Right atrium auricular region (tissue), 2 donors: ENCODE measurements around the gene NCCRP1. TPM values are rescaled to one million over a fixed set of nuclear protein-coding genes. Genes with fewer than 3 reads are reported as not detected.
A peak's percentile ranks its signal among the peaks of the same experiment; 100 is the strongest.
"Not testable (repeated sequence)": the region's sequence is repeated elsewhere in the genome, so short reads cannot be mapped to it uniquely, and the experiment has no call there.

Experiments
- DNase-seq: peaks from one replicate; pipeline ENCODE4 v3.0.0-alpha.2; 2019; ENCODE audit warnings: low spot score
- H3K27ac ChIP-seq, 2 donors: fragments of 200-600 bp; sonication (generic); 1 replicate in 1 of 2; 2 replicates in 1 of 2; pipeline ENCODE4 v1.5.1; 2016 to 2019
- H3K27me3 ChIP-seq, 2 donors: fragments of 200-600 bp; sonication (generic); one replicate each; pipeline versions ENCODE4 v1.5.1 to v1.6.0; 2017 to 2019
- H3K36me3 ChIP-seq: fragments of 200-600 bp; sonication (generic); one replicate; pipeline ENCODE4 v1.5.1; 2016
- H3K4me1 ChIP-seq, 2 donors: fragments of 200-600 bp; sonication (generic); one replicate each; pipeline versions ENCODE4 v1.5.1 to v1.6.0; 2017 to 2019
- H3K4me3 ChIP-seq, 2 donors: fragments of 200-600 bp; sonication (generic); 1 replicate in 1 of 2; 2 replicates in 1 of 2; pipeline ENCODE4 v1.5.1; 2017 to 2019; ENCODE audit warnings: mild to moderate bottlenecking in 1 of 2, moderate library complexity in 1 of 2
- H3K9me3 ChIP-seq, 2 donors: fragments of 200-600 bp; sonication (generic); one replicate each; pipeline ENCODE4 v1.5.1; 2019
- total RNA-seq, 2 donors: library from RNA; depleted of rRNA; stranded (reverse); fragments of >200 nt; gene quantifications; one replicate each; pipeline ENCODE4 v1.1.0, GENCODE V29; 2016
- TF ChIP-seq, protein P1 (sequence below), 2 donors: fragments of 200-600 bp; sonication (generic); IDR thresholded peaks; one replicate each; pipeline ENCODE4 v1.5.1; 2019; ENCODE audit warnings: antibody characterized with exemption in 2 of 2

Gene NCCRP1
- total RNA-seq, 2 donors from 2014 or later: not detected

DNA sequence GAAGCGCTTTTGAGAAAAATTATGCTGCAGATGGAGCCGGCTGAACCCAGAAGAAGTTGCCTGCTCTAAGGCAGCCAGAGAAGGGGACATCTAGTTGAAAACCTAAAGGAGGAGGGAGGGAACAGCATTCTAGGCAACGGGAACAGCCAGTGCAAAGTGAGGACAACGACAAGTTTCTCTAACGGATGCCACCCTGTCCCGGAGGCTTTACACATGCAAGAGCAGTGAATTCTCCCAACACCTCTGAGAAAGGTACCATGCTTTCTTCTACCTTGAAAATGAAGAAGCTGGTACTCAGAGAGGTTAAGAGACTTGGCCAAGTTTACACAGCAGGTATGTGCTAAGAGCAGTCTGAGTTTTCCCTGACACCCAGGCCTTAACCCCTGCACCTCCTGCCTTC is 42.2 kb downstream of the NCCRP1 start:
- no peak overlapping the region for H3K27ac ChIP-seq
- no peak overlapping the region for H3K4me3 ChIP-seq
- H3K9me3 ChIP-seq: no peaks in the 10 kb centered on the region
- no peaks in the 10 kb centered on the region for H3K27me3 ChIP-seq
- H3K36me3 ChIP-seq: no peaks in the 10 kb centered on the region
- H3K4me1 ChIP-seq: no peaks in the 10 kb centered on the region
- DNase-seq: no peak
- TF ChIP-seq, protein P1, sequence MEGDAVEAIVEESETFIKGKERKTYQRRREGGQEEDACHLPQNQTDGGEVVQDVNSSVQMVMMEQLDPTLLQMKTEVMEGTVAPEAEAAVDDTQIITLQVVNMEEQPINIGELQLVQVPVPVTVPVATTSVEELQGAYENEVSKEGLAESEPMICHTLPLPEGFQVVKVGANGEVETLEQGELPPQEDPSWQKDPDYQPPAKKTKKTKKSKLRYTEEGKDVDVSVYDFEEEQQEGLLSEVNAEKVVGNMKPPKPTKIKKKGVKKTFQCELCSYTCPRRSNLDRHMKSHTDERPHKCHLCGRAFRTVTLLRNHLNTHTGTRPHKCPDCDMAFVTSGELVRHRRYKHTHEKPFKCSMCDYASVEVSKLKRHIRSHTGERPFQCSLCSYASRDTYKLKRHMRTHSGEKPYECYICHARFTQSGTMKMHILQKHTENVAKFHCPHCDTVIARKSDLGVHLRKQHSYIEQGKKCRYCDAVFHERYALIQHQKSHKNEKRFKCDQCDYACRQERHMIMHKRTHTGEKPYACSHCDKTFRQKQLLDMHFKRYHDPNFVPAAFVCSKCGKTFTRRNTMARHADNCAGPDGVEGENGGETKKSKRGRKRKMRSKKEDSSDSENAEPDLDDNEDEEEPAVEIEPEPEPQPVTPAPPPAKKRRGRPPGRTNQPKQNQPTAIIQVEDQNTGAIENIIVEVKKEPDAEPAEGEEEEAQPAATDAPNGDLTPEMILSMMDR (IDR thresholded peaks at IDR 0.05): no peak

DNA sequence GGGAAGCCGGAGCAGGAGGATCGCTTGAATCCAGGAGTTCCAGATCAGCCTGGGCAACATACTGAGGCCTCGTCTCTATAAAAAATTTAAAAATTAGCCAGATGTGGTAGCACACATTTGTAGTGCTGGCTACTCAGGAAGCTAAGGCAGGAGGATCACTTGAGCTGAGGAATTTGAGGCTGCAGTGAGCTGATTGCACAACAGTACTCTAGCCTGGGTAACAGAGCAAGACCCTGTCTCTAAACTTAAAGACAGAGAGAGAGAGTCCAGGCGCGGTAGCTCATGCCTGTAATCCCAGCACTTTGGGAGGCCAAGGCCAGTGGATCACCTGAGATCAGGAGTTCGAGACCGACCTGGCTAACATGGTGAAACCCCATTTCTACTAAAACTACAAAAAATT is 43.7 kb downstream of the NCCRP1 start:
- no peaks in the 10 kb centered on the region for H3K27me3 ChIP-seq
- no peak overlapping the region for H3K27ac ChIP-seq
- TF ChIP-seq, protein P1 (IDR thresholded peaks at IDR 0.05): no peak
- DNase-seq: no peak
- no peak overlapping the region for H3K4me3 ChIP-seq
- H3K4me1 ChIP-seq: no peaks in the 10 kb centered on the region
- no peaks in the 10 kb centered on the region for H3K9me3 ChIP-seq
- H3K36me3 ChIP-seq: no peaks in the 10 kb centered on the region

DNA sequence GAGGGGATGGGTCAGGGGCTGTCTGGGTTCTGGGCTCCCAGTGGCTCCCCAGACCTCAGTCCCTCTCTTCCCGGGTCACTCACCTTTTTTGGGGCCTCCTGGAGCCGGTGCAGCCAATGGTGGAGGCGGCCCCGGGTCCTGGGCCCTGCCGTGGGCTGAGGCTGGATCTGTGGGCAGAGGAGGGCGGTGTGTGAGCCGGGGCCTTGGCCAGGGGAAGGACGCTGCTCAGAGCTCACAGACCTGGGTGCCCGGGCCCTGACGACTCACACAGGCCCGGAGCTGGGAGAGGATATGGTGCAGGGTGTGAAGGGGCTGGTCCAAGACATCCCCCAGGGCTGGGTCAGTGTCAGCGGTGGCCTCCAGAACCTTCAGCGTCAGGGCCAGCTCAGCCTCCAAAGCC is 47.0 kb downstream of the NCCRP1 start:
- H3K36me3 ChIP-seq, H3K4me3 ChIP-seq, H3K9me3 ChIP-seq, DNase-seq, H3K27ac ChIP-seq: not testable (repeated sequence)
- peaks cover 0 to 12% of the 10 kb centered on the region in 2 donors for H3K4me1 ChIP-seq
- peaks cover 4 to 14% of the 10 kb centered on the region in 2 donors for H3K27me3 ChIP-seq

DNA sequence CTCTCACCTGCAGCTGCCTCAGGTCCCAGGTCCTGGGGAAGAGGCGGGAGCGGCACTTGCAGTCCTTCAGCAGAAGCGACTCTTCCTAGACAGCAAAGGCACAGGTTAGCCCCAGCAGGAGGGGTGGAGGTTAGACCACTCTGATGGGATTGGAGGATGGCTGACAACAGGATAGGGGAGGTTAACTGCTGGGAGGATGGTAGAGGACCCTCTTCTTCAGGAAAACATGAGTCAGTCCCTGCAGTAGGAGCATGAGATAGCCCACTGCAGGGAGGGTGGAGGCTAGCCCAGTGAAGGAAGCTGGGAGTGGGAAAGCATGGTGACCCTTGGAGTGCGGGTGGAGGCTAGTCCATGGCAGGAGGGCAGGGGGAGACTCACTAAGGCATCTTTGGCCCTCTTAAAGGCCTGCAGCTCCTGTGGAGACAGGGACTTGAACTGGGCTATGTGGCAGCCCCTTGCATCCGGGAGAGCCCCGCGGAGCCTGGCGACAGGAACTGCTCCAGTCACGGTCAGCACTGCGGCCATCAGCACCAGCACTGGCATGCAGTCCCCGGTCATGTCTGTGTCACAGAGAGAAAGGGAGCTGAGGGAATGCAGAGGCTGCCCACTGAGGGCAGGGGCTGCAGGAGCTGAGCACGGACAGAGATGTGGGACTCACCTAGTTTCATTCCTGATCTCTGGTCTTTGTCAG is 47.8 kb downstream of the NCCRP1 start, which contains the start of gene IFNL3:
TSS of gene IFNL3 (minus strand) at position 597 of the 691 bp plus-strand sequence. CDS start at position 558, 39 bp downstream.
- H3K27ac ChIP-seq, H3K36me3 ChIP-seq, H3K9me3 ChIP-seq, H3K4me3 ChIP-seq, DNase-seq: not testable (repeated sequence)
- Histone ChIP-seq H3K27me3 (peaks cover 4 to 14% of the 10 kb centered on the region in 2 donors), H3K4me1 (peaks cover 0 to 12% of the 10 kb centered on the region in 2 donors)

DNA sequence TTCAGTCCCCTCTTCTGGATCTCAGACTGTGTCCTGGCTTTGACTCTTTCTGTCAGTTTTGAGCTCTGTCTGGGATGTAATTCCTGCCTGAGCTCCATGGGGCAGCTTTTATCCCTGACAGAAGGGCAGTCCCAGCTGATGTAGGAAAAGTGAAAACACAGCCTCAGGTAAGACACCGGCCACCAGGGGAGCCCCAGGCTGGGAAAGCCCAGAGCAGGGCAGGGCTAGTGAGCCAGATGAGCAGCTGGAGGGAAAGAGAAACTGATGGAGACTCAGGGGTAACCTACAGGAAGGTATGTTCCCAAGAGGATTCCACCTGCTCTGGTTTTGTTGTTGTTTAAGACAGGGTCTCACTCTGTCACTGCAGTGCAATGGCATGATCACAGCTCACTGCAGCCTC is 48.4 kb downstream of the NCCRP1 start:
- Histone ChIP-seq H3K27me3 (peaks cover 4 to 14% of the 10 kb centered on the region in 2 donors), H3K4me1 (peaks cover 0 to 12% of the 10 kb centered on the region in 2 donors)
- H3K9me3 ChIP-seq, DNase-seq, H3K27ac ChIP-seq, H3K4me3 ChIP-seq, H3K36me3 ChIP-seq: not testable (repeated sequence)

DNA sequence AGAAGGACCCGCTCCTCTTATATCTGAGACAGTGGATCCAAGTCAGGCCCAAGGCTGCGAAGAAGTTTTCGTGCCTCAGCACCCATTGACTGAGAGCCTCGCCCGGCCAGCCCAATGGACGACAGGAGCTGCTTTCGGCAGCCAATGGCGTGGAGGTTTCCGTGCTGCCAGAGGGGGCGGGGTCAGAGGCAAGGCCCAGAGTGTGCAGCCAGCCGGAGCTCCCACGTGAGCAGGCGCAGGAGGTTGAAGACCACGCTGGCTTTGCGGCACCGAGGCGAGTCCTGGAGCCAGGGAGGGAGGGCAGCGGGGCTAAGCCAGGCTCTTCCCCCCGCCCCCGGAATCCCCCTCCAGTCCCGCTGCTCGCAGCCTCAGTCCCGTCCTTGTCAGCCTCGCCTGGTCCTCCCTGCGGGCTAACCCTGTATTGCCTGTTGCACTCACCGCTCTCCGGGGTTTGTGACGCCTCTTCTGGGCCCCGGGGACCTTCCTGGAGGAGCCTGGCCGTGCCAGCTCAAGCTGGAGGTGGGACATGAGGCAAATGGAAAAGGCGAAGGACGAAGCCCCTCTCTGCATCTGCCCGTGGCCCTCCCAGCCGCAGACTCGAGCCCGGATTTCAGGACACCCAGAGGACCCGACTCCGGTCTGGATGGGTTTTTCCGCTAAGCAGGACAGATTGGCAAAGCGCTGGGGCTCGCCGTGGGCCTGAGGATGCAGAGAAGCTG is 50.3 kb downstream of the NCCRP1 start:
- TF ChIP-seq, protein P1 (IDR thresholded peaks at IDR 0.05): no peak
- Histone ChIP-seq H3K4me1 (peaks cover 0 to 12% of the 10 kb centered on the region in 2 donors), H3K27me3 (peaks cover 4 to 14% of the 10 kb centered on the region in 2 donors), H3K4me3 (peak overlapping the region in 1 of 2 donors; percentile 27), H3K27ac (no peak overlapping the region), H3K36me3 (no peaks in the 10 kb centered on the region), H3K9me3 (no peaks in the 10 kb centered on the region)
- DNase-seq: no peak
